ENCODE results near the gene KIF5C.

The KIF5C gene

DNA sequence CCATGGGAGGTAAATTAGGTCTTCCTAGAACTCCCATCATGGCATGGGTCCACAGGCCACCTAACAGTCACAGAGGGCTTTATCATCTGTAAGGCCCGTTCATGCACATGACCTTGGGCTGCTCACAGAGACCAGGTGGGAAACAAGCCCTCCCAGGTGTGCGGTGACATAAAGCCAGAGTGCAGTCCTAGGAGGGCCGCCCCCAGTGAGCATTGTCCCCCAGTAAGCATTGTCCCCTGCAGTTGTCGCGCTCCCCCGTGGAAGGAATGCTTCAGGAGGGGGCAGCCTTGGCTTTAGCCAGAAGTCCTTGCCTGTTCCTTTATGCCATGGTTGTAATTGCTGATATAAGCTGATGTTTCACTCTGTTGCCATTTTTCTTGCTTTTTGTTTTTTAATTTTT lies 121.8 kb downstream of the KIF5C start:
- no peak for DNase-seq

DNA sequence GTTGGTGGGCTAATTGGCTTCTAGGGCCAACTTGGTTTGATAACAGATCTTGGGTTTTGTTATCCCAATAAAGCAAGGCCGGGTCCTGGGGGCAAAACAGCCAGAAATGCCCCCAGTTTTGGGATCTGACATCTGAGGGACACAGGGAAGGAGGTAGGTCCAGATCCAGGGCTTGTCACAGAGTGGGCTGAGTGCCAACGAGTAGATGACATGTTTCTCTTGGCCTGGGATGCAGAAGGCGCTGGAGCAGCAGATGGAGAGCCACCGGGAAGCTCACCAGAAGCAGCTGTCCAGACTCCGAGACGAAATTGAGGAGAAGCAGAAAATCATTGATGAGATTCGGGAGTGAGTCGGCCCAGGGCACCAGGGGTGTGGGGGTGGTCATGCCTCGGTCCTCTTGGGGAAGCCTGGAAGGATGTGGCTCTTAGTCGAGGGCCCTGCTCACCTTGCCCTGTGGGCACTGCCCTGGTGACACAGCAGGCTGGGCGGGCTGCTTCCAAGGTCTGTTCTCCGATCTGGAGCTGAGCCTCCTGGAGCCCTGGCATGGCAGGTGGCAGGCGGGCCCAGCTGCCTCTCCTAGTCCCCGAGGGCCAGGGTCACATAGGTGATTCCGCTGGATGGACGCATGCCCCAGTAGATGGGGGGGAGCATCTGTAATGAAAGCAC lies 123.3 kb downstream of the KIF5C start:
- DNase-seq = no peak

- no peak for DNase-seq
These were observed 123.8 kb downstream of the KIF5C start for GRCh38 chr2:148998831-148999200.

- no peak for DNase-seq
These were observed 124.5 kb downstream of the KIF5C start for GRCh38 chr2:148999451-148999921.

DNA sequence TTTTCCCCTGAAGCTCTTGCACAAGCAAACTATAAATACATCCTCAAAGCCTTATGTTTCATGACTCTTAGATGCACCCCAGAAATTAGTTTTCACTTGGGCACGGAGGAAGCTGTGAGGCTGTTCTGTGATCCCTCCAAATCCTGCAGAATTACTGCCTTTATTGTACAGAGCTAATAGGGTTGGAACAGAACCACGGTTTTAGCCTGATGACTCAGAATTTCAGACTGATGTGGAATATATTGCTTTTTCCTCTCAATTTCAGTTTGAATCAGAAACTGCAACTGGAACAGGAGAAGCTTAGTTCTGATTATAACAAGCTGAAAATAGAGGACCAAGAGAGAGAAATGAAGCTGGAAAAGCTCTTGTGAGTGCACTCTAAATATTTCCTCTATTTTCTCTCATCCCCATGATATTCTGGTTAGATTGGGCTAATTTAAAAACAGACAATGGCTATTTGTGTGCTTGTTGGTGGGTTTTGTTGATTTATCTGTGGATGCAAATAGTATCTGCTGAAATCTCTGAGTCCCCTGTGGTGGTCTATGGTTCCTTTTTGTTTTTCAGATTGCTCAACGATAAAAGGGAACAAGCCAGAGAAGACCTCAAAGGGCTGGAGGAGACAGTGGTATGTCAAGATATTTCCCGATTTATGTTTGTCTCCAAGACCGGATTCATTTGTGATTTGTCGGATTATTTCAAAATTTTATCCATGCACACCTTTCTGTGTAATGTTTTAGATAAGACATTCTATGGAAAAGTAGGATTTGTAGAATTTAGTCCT lies 125.3 kb downstream of the KIF5C start:
- DNase-seq = no peak

DNA sequence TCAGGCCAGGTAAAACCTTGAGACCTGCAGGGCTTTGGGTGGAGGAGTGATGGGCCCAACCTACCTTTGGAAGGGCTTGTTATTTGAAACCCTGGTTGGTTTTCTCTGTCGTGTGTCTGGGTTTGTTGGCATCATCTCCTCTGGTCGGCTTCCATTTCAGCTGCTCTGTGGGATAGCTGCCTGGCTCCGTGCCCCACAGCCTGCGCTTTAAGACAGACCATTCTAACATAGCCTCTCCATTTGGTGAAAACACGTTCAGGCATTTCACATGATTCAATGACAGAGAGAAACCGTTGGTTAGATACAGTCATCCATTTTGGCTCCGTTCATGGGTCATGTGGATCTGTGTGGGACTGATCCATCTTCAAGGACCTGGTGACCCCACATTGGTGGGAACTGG lies 126.5 kb downstream of the KIF5C start:
- no peak for DNase-seq

GRCh38 chr2:149002378-149002890 lies 127.4 kb downstream of the KIF5C start:
- DNase-seq = no peak

GRCh38 chr2:149002891-149003740 lies 128.1 kb downstream of the KIF5C start:
- DNase-seq = no peak

GRCh38 chr2:149004836-149005235 lies 129.8 kb downstream of the KIF5C start:
- no peak for DNase-seq

- no peak for DNase-seq
These were observed 130.5 kb downstream of the KIF5C start for GRCh38 chr2:149005471-149006077.

- no peak for DNase-seq
These were observed 132.0 kb downstream of the KIF5C start for GRCh38 chr2:149006883-149007543.

DNA sequence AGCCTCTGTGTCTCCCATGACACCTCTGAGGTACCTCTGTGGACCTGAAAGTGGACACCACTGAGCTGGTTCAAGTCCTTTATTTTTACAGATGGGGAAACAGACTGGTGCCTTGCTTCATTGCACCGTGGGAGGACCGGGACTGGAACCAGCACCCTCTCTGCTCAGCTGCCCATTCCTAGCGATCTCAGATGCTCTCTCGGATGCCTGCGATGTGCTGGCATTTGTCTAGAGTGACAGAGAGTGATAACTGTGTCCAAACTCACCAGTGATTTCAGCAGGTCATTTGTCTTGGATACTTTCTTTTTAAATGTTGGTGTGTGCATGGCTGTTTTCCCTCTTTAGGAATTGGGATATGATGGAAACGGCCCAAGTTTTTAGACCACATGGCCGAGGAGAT lies 133.4 kb downstream of the KIF5C start:
- DNase-seq = no peak

GRCh38 chr2:149009576-149010461 lies 134.8 kb downstream of the KIF5C start:
- no peak for DNase-seq

- DNase-seq = no peak
These were observed 137.5 kb downstream of the KIF5C start for GRCh38 chr2:149012545-149012944.

GRCh38 chr2:149015501-149015900 lies 140.5 kb downstream of the KIF5C start:
- DNase-seq = no peak

DNA sequence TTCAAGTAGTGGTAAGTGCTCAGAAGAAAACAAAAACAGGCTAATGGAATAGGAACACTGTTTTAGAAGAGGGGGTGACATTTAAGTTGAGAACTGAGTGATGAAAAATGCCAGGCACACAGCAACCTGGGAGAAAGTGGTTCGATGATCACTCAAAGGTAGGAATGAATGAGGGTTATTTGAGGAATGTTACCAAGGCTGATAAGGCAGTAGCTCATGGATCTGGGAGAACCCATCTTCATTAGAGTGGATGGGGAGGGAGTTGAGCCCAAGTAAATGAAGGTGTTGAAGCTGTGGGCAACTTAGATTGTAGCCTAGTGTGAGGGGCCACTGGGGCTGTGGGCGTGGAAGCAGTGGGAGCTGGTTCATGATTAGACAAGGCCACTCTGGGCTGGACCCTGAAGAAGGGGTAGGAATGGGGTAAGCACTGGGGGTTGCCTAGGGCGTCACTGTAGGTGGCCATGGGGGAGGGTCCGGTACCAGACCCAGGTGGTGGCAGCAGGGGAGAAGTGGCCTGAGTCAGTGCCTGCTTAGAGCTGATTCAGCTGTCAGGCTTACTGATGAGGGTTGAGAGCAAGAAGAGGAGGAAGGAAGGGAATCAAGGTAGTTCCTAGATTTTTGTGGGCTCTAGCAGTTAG lies 141.0 kb downstream of the KIF5C start:
- no peak for DNase-seq

- DNase-seq = peak; percentile 69
These were observed 142.3 kb downstream of the KIF5C start for GRCh38 chr2:149017116-149017985.

DNA sequence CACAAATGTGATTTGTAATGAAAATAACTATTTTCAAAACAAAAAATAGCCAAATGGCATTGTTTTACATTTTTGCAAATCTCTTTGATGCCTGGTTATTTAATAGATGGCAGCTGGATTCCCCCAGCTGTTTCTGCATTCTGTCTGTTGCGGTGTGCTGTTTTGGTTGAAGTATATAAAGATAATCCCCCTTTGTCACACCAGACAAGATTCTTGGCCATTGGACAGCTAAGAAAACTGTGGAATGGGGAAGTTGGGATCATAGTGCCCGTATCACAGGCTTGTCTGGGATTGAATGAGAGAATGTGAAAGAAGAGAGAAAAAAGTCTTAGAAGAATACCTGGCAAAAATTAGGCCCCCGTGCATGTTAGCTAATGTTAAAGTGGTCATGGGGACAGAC lies 144.0 kb downstream of the KIF5C start:
- DNase-seq = no peak

- DNase-seq = no peak
These were observed 144.7 kb downstream of the KIF5C start for GRCh38 chr2:149019768-149020167.

- no peak for DNase-seq
These were observed 145.4 kb downstream of the KIF5C start for GRCh38 chr2:149020432-149020851.
